VCaP (cell line): Measurements from ENCODE around the gene CSDE1.

ENCODE experiments used
- H3K27ac ChIP-seq: fragments of 450-650 bp; 2 replicates; pipeline ENCODE4 v1.5.1; 2017
- CTCF ChIP-seq: fragments of 450-650 bp; conservative IDR thresholded peaks from 2 replicates; pipeline ENCODE4 v1.5.1; 2017; ENCODE audit warnings: mild to moderate bottlenecking, moderate library complexity

The CSDE1 gene

GRCh38 chr1:114688526-114688925 lies 69.3 kb downstream of the CSDE1 start:
- no peak for TF ChIP-seq CTCF
- no peak overlapping the region for H3K27ac ChIP-seq

- no peak for TF ChIP-seq CTCF
- H3K27ac ChIP-seq, result no peak overlapping the region
These were observed 71.9 kb downstream of the CSDE1 start for GRCh38 chr1:114685851-114686250.

GRCh38 chr1:114677691-114678090 lies 80.1 kb downstream of the CSDE1 start:
- no peak for TF ChIP-seq CTCF
- H3K27ac ChIP-seq, result no peak overlapping the region

- no peak for TF ChIP-seq CTCF
These were observed 81.7 kb downstream of the CSDE1 start for GRCh38 chr1:114676115-114676514.

GRCh38 chr1:114671939-114672275 lies 85.9 kb downstream of the CSDE1 start:
- no peak for TF ChIP-seq CTCF
- H3K27ac ChIP-seq, result no peak overlapping the region

More at GRCh38 chr1:114676115-114676514, 81.7 kb downstream of the CSDE1 start:
- H3K27ac ChIP-seq, result no peak overlapping the region

GRCh38 chr1:114671011-114671938 lies 86.5 kb downstream of the CSDE1 start:
- peak; percentile 65 for TF ChIP-seq CTCF
- no peak overlapping the region for H3K27ac ChIP-seq

GRCh38 chr1:114670083-114671010 lies 87.4 kb downstream of the CSDE1 start:
- peak overlapping the region; percentile 36 for H3K27ac ChIP-seq
- TF ChIP-seq CTCF, result no peak
